Glutamatergic neuron (in vitro differentiated cells): ENCODE results near the gene CCDC28A. TPM values are rescaled to one million over a fixed set of nuclear protein-coding genes. Genes with fewer than 3 reads are reported as not detected.

Experiments
- DNase-seq: peaks from one replicate; pipeline ENCODE4 v3.0.0; 2022
- H3K27ac Mint-ChIP-seq: one replicate; pipeline ENCODE4 v1.8.0; 2020; ENCODE audit warnings: mild to moderate bottlenecking, mixed read lengths, inconsistent platforms; ENCODE audit not compliant: unreplicated experiment
- H3K27me3 Mint-ChIP-seq: one replicate; pipeline ENCODE4 v1.8.0; 2020; ENCODE audit warnings: mild to moderate bottlenecking, moderate library complexity, mixed read lengths, inconsistent platforms; ENCODE audit not compliant: unreplicated experiment
- H3K36me3 Mint-ChIP-seq: one replicate; pipeline ENCODE4 v1.8.0; 2020; ENCODE audit warnings: mild to moderate bottlenecking, mixed read lengths, inconsistent platforms; ENCODE audit not compliant: unreplicated experiment
- H3K4me1 Mint-ChIP-seq: one replicate; pipeline ENCODE4 v1.8.0; 2020; ENCODE audit warnings: mild to moderate bottlenecking, low read depth, mixed read lengths, inconsistent platforms; ENCODE audit not compliant: unreplicated experiment
- H3K4me3 Mint-ChIP-seq: one replicate; pipeline ENCODE4 v1.8.0; 2020; ENCODE audit warnings: mild to moderate bottlenecking, mixed read lengths, inconsistent platforms; ENCODE audit not compliant: unreplicated experiment
- H3K9me3 Mint-ChIP-seq: one replicate; pipeline ENCODE4 v1.8.0; 2020; ENCODE audit warnings: mild to moderate bottlenecking, moderate library complexity, mixed read lengths, inconsistent platforms; ENCODE audit not compliant: unreplicated experiment
- total RNA-seq: library from RNA; stranded (reverse); fragmentation: NEBNext Ultra II Directional; extraction: Animal tissue kit (Norgen Biotek cat#: 25700); gene quantifications from one replicate; pipeline ENCODE4 v1.2.1, GENCODE V29; 2021; ENCODE audit not compliant: unreplicated experiment
- TF ChIP-seq, protein P1 (sequence below): fragments of 200-600 bp; sonication (generic); IDR thresholded peaks from one replicate; pipeline ENCODE4 v1.5.0; 2021; ENCODE audit not compliant: partially characterized antibody, unreplicated experiment

The CCDC28A gene
- total RNA-seq, 1 donor from 2014 or later = 10.1 TPM

DNA sequence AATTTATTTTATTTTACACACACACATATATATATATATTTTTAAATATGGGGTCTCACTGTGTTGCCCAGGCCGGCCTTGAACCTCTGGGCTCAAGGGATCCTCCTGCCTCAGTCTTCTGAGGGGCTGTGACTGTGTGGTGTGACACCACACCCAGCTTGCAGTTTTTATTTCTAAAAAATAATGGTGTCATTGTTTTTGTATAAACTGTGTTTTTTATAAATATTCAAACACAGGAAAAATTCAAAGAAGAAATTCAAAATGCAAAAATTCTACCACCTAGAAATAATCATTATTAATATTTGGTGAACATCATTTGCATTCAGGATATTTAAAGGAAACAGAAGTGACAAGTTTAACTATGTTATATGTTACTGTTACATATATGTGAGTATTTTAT, 3.1 kb downstream of the CCDC28A start:
- TF ChIP-seq, protein P1, sequence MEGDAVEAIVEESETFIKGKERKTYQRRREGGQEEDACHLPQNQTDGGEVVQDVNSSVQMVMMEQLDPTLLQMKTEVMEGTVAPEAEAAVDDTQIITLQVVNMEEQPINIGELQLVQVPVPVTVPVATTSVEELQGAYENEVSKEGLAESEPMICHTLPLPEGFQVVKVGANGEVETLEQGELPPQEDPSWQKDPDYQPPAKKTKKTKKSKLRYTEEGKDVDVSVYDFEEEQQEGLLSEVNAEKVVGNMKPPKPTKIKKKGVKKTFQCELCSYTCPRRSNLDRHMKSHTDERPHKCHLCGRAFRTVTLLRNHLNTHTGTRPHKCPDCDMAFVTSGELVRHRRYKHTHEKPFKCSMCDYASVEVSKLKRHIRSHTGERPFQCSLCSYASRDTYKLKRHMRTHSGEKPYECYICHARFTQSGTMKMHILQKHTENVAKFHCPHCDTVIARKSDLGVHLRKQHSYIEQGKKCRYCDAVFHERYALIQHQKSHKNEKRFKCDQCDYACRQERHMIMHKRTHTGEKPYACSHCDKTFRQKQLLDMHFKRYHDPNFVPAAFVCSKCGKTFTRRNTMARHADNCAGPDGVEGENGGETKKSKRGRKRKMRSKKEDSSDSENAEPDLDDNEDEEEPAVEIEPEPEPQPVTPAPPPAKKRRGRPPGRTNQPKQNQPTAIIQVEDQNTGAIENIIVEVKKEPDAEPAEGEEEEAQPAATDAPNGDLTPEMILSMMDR = no peak
- Mint-ChIP-seq H3K9me3 (peaks cover 7% of the 10 kb centered on the region), H3K4me1 (peaks cover 3% of the 10 kb centered on the region), H3K4me3 (no peak overlapping the region), H3K36me3 (no peaks in the 10 kb centered on the region), H3K27ac (no peak overlapping the region), H3K27me3 (peaks cover 4% of the 10 kb centered on the region)
- no peak for DNase-seq

DNA sequence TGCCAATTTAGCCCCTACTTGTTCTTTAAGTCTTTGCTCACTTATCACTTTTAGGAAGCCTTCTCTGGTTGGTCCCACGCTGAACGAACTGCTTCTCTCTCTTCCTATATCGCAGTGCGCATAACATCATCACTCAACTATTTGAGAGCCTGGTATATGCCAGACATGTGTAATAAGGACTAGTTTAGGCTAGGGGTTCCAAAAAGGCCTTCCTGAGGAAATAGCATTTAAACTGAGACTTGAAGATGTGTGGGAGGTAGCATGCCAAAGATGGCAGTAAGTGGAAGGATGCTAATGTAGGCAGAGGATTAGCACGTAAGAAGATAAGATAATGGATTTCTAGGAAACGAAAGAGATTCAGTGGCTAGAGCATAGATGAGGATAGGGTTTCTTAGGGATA, 4.8 kb downstream of the CCDC28A start:
- Mint-ChIP-seq H3K4me1 (peaks cover 3% of the 10 kb centered on the region), H3K27ac (no peak overlapping the region), H3K27me3 (peaks cover 1% of the 10 kb centered on the region), H3K9me3 (peaks cover 5% of the 10 kb centered on the region), H3K36me3 (no peaks in the 10 kb centered on the region), H3K4me3 (no peak overlapping the region)
- TF ChIP-seq, protein P1 = no peak
- DNase-seq = no peak

DNA sequence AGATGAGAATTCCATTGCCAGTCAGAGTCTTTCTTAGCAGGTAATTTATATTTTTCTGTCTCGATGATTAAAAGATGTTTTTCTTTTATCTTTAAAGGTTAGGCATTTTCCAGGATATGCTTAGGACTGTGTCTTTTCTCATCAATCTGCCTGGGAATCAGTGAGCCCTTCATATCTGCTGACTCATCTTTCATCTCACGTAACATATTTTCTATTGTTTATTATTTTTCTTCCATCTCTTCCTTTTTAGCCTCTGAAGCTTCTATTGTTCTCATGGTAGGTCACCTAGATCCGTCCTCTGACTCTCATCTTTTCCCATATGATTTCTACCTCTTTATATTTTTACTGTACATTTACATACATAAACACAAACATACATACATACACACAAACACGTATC, 8.7 kb downstream of the CCDC28A start:
- DNase-seq = no peak
- peaks cover 2% of the 10 kb centered on the region for H3K9me3 Mint-ChIP-seq
- H3K27ac Mint-ChIP-seq = no peak overlapping the region
- no peaks in the 10 kb centered on the region for H3K4me1 Mint-ChIP-seq
- no peak overlapping the region for H3K4me3 Mint-ChIP-seq
- TF ChIP-seq, protein P1 = no peak
- no peaks in the 10 kb centered on the region for H3K36me3 Mint-ChIP-seq
- H3K27me3 Mint-ChIP-seq = no peaks in the 10 kb centered on the region

DNA sequence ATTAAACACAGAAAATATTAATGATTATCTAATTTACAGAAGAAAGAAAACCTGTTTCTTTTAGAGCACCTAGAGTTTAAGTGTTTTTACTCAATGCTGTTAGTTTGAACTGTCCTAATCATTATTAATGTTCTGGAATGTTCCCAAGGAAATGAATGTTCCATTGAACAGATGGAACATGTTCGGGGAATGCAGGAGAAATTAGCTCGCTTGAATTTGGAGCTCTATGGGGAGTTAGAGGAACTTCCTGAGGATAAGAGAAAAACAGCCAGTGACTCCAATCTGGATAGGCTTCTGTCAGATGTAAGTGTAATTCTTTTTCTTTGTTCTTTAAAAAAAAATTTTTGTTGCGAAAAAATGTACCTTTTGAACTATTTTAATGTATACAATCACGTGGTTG, 11.5 kb downstream of the CCDC28A start:
- no peaks in the 10 kb centered on the region for H3K27me3 Mint-ChIP-seq
- no peaks in the 10 kb centered on the region for H3K9me3 Mint-ChIP-seq
- no peak overlapping the region for H3K4me3 Mint-ChIP-seq
- no peaks in the 10 kb centered on the region for H3K4me1 Mint-ChIP-seq
- no peak overlapping the region for H3K27ac Mint-ChIP-seq
- DNase-seq = no peak
- H3K36me3 Mint-ChIP-seq = no peaks in the 10 kb centered on the region
- TF ChIP-seq, protein P1 = no peak

DNA sequence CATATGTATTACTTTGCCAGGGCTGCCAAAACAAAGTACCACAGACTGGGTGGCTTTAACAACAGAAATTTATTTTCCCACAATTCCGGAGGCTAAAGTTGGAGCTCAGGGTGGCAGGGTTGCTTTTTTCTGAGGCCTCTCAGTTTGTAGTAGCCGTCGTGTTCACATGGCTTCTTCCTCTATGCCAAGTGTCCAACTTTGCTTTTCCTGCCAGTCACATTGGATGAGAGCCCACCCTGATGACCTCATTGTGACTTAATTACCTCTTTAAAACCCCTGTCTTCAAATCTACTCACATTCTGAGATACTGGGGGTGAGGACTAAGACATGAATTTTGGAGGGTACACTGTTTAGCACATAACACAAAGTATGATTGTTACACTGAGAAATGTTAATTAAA, 12.4 kb downstream of the CCDC28A start:
- no peaks in the 10 kb centered on the region for H3K36me3 Mint-ChIP-seq
- TF ChIP-seq, protein P1 = no peak
- no peak for DNase-seq
- H3K4me1 Mint-ChIP-seq = no peaks in the 10 kb centered on the region
- H3K9me3 Mint-ChIP-seq = no peaks in the 10 kb centered on the region
- H3K27ac Mint-ChIP-seq = no peak overlapping the region
- H3K4me3 Mint-ChIP-seq = no peak overlapping the region
- no peaks in the 10 kb centered on the region for H3K27me3 Mint-ChIP-seq
